ENCODE results near the gene CYP3A5.
A peak's percentile ranks its signal among the peaks of the same experiment; 100 is the strongest.

Gene CYP3A5

GRCh38 chr7:99642027-99642426, 37.8 kb downstream of the CYP3A5 start:
- peak; percentile 25 for DNase-seq (ENCODE audit: low read depth)

GRCh38 chr7:99639267-99639666, 40.5 kb downstream of the CYP3A5 start:
- DNase-seq (ENCODE audit: low read depth): no peak

GRCh38 chr7:99638731-99639130, 41.1 kb downstream of the CYP3A5 start:
- no peak for DNase-seq (ENCODE audit: low read depth)

- DNase-seq (ENCODE audit: low read depth): peak; percentile 5
Observed at GRCh38 chr7:99637414-99637813, 42.4 kb downstream of the CYP3A5 start.

- peak; percentile 23 for DNase-seq (ENCODE audit: low read depth)
Observed at GRCh38 chr7:99631295-99632109, 48.3 kb downstream of the CYP3A5 start.

GRCh38 chr7:99629643-99630042, 50.2 kb downstream of the CYP3A5 start:
- no peak for DNase-seq (ENCODE audit: low read depth)

- DNase-seq (ENCODE audit: low read depth): no peak
Observed at GRCh38 chr7:99628471-99629465, 51.0 kb downstream of the CYP3A5 start.

- no peak for DNase-seq (ENCODE audit: low read depth)
Observed at GRCh38 chr7:99627513-99627912, 52.3 kb downstream of the CYP3A5 start.

GRCh38 chr7:99626661-99627060, 53.1 kb downstream of the CYP3A5 start:
- DNase-seq (ENCODE audit: low read depth): no peak

- DNase-seq (ENCODE audit: low read depth): no peak
Observed at GRCh38 chr7:99625961-99626360, 53.8 kb downstream of the CYP3A5 start.

GRCh38 chr7:99625321-99625720, 54.5 kb downstream of the CYP3A5 start:
- DNase-seq (ENCODE audit: low read depth): no peak

GRCh38 chr7:99624484-99624883, 55.3 kb downstream of the CYP3A5 start:
- no peak for DNase-seq (ENCODE audit: low read depth)

GRCh38 chr7:99623702-99624447, 55.9 kb downstream of the CYP3A5 start:
- no peak for DNase-seq (ENCODE audit: low read depth)

- DNase-seq (ENCODE audit: low read depth): no peak
Observed at GRCh38 chr7:99623091-99623693, 56.6 kb downstream of the CYP3A5 start.

- no peak for DNase-seq (ENCODE audit: low read depth)
Observed at GRCh38 chr7:99622596-99622995, 57.2 kb downstream of the CYP3A5 start.

GRCh38 chr7:99621271-99621670, 58.5 kb downstream of the CYP3A5 start:
- DNase-seq (ENCODE audit: low read depth): no peak

GRCh38 chr7:99619571-99620130, 60.1 kb downstream of the CYP3A5 start:
- no peak for DNase-seq (ENCODE audit: low read depth)

- DNase-seq (ENCODE audit: low read depth): peak; percentile 38
Observed at GRCh38 chr7:99618726-99619125, 61.1 kb downstream of the CYP3A5 start.

- DNase-seq (ENCODE audit: low read depth): no peak
Observed at GRCh38 chr7:99617192-99617781, 62.5 kb downstream of the CYP3A5 start.

- peak; percentile 92 for DNase-seq (ENCODE audit: low read depth)
Observed at GRCh38 chr7:99616359-99617191, 63.2 kb downstream of the CYP3A5 start, which contains the start of gene ZSCAN25. ZSCAN25 (plus strand) TSS chr7:99616946; CDS start chr7:99619607, 2,661 bp downstream.
